Ishikawa (cell line): ENCODE data around the gene ST7.

ENCODE experiments used
- CEBPB ChIP-seq: IDR thresholded peaks from 2 replicates; pipeline ENCODE4 v1.6.1; 2012
- EGR1 ChIP-seq: IDR thresholded peaks from 2 replicates; pipeline ENCODE4 v1.6.1; 2012
- EP300 ChIP-seq: IDR thresholded peaks from 2 replicates; pipeline ENCODE4 v1.6.1; 2012; ENCODE audit warnings: borderline replicate concordance
- FOXM1 ChIP-seq: IDR thresholded peaks from 2 replicates; pipeline ENCODE4 v1.6.1; 2012; ENCODE audit warnings: low read depth, borderline replicate concordance
- RAD21 ChIP-seq: IDR thresholded peaks from 2 replicates; pipeline ENCODE4 v1.6.1; 2012; ENCODE audit warnings: low read depth
- TCF12 ChIP-seq: IDR thresholded peaks from 2 replicates; pipeline ENCODE4 v1.6.1; 2012; ENCODE audit warnings: low read depth
- TEAD4 ChIP-seq: IDR thresholded peaks from 2 replicates; pipeline ENCODE4 v1.6.1; 2012
- USF1 ChIP-seq: IDR thresholded peaks from 2 replicates; pipeline ENCODE4 v1.6.1; 2012
- TF ChIP-seq, protein P1 (sequence below): IDR thresholded peaks from 2 replicates; pipeline ENCODE4 v1.6.1; 2012; ENCODE audit warnings: low read depth, mild to moderate bottlenecking

DNA sequence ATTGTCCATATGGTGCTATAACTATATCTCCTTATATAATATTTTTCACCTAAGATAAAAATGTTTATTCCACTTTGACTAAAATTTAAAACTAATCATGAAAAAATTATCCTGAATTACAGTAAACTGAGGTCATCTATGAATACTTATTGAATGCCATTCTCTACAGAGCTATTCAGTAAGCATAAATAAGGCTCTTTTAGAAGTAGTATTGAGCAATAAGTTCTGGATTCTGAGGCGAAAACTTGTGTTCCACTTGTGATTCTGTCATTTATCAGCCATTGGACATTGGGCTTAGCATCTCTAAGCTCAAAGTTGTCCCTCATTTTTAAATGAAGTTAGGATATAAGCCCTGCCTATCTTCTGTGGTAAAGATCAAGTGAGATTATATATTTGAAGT is 238.8 kb downstream of the ST7 start:
- TF ChIP-seq, protein P1, sequence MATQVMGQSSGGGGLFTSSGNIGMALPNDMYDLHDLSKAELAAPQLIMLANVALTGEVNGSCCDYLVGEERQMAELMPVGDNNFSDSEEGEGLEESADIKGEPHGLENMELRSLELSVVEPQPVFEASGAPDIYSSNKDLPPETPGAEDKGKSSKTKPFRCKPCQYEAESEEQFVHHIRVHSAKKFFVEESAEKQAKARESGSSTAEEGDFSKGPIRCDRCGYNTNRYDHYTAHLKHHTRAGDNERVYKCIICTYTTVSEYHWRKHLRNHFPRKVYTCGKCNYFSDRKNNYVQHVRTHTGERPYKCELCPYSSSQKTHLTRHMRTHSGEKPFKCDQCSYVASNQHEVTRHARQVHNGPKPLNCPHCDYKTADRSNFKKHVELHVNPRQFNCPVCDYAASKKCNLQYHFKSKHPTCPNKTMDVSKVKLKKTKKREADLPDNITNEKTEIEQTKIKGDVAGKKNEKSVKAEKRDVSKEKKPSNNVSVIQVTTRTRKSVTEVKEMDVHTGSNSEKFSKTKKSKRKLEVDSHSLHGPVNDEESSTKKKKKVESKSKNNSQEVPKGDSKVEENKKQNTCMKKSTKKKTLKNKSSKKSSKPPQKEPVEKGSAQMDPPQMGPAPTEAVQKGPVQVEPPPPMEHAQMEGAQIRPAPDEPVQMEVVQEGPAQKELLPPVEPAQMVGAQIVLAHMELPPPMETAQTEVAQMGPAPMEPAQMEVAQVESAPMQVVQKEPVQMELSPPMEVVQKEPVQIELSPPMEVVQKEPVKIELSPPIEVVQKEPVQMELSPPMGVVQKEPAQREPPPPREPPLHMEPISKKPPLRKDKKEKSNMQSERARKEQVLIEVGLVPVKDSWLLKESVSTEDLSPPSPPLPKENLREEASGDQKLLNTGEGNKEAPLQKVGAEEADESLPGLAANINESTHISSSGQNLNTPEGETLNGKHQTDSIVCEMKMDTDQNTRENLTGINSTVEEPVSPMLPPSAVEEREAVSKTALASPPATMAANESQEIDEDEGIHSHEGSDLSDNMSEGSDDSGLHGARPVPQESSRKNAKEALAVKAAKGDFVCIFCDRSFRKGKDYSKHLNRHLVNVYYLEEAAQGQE = no peak
- TF ChIP-seq TCF12 = no peak
- TF ChIP-seq CEBPB = no peak
- TF ChIP-seq EGR1 = no peak
- no peak for TF ChIP-seq RAD21
- TF ChIP-seq EP300 = no peak
- TF ChIP-seq USF1 = no peak
- no peak for TF ChIP-seq TEAD4
- TF ChIP-seq FOXM1 = no peak
